HCT116 (cell line): ENCODE data around the gene MCRIP1. TPM values are rescaled to one million over a fixed set of nuclear protein-coding genes. Genes with fewer than 3 reads are reported as not detected.

ENCODE experiments used
- ATAC-seq: fragments of 200-7000 bp; cut with Tn5 transposase; 2 replicates; pipeline ENCODE4 v1.9.1; 2020; ENCODE audit warnings: mild to moderate bottlenecking, moderate library complexity
- BruUV-seq: library from RNA; stranded (reverse); fragments of 400-500 nt; replicated peaks from 2 replicates; lab custom pipeline; 2021; lab: Mats Ljungman, UMichigan
- CTCF ChIA-PET: fragments of 300-600 bp; sonication (Branson Sonifier 250); formaldehyde crosslinking; loops from one replicate; lab custom pipeline; 2021; ENCODE audit warnings: antibody characterized with exemption; lab: Charles Lee
- POLR2A ChIA-PET: fragments of 300-600, 350-600 bp; sonication (Branson Sonifier 250); formaldehyde crosslinking; loops from one replicate; lab custom pipeline; 2021; ENCODE audit warnings: antibody characterized with exemption; lab: Charles Lee
- RAD21 ChIA-PET, 2 experiments: fragments of 300-600 bp; sonication (Branson Sonifier 250); formaldehyde crosslinking; loops; one replicate each; lab custom pipeline; 2023; ENCODE audit warnings: low total read pairs in 2 of 2; ENCODE audit not compliant: uncharacterized antibody in 2 of 2, unreplicated experiment in 2 of 2, low non-redundant PET in 1 of 2; lab: Charles Lee
- DNase-seq: peaks from one replicate; pipeline ENCODE4 v3.0.0-alpha.2; 2010; ENCODE audit warnings: low read depth, low spot score
- H2AFZ ChIP-seq: fragments of 200-600 bp; shearing (Covaris generic), sonication (generic); 2 replicates; pipeline ENCODE4 v1.6.1; 2017; ENCODE audit warnings: low read depth, mixed run types, mixed read lengths, antibody characterized with exemption, low read length; ENCODE audit not compliant: poor library complexity, severe bottlenecking
- H3K27ac ChIP-seq: 2 replicates; pipeline ENCODE4 v1.5.1; 2012; ENCODE audit warnings: low read depth, low read length
- H3K27me3 ChIP-seq: fragments of 200-600 bp; sonication (generic); 2 replicates; pipeline ENCODE4 v1.6.1; 2016; ENCODE audit warnings: mixed run types, low read length, mixed read lengths; ENCODE audit not compliant: insufficient read depth
- H3K36me3 ChIP-seq, 2 experiments: fragments of 200-500 bp in 1 of 2; fragments of 200-600 bp in 1 of 2; sonication (Bioruptor generic) in 1 of 2; sonication (generic) in 1 of 2; 2 replicates each; pipeline versions ENCODE4 v1.5.1 to v1.6.1; 2014 to 2016; ENCODE audit warnings: low read length in 2 of 2, inconsistent platforms in 1 of 2, mixed read lengths in 1 of 2, mixed run types in 1 of 2; ENCODE audit not compliant: insufficient read depth in 2 of 2, control insufficient read depth in 1 of 2
- H3K4me1 ChIP-seq, 2 experiments: fragments of 200-600 bp in 1 of 2; sonication (generic) in 1 of 2; 2 replicates each; pipeline versions ENCODE4 v1.5.1 to v1.6.1; 2012 to 2017; ENCODE audit warnings: low read length in 2 of 2, inconsistent platforms in 1 of 2, mild to moderate bottlenecking in 1 of 2, mixed read lengths in 1 of 2, mixed run types in 1 of 2, moderate library complexity in 1 of 2; ENCODE audit not compliant: insufficient read depth in 2 of 2, control insufficient read depth in 1 of 2
- H3K4me2 ChIP-seq: fragments of 200-600 bp; sonication (generic); 2 replicates; pipeline ENCODE4 v1.6.1; 2017; ENCODE audit warnings: mixed run types, low read length, mixed read lengths
- H3K4me3 ChIP-seq, 2 experiments: fragments of 200-600 bp in 1 of 2; sonication (generic) in 1 of 2; replicated peaks in 1 of 2; 2 replicates each; pipeline ENCODE4 v1.5.1; 2011 to 2016; ENCODE audit warnings: low read length in 2 of 2, control low read depth in 1 of 2, low read depth in 1 of 2, mild to moderate bottlenecking in 1 of 2, mixed read lengths in 1 of 2, mixed run types in 1 of 2
- H3K79me2 ChIP-seq: fragments of 200-600 bp; sonication (generic); 2 replicates; pipeline ENCODE4 v1.6.1; 2017; ENCODE audit warnings: mild to moderate bottlenecking, mixed run types, low read length, moderate library complexity, mixed read lengths; ENCODE audit not compliant: insufficient read depth
- H3K9ac ChIP-seq: fragments of 200-600 bp; sonication (generic); 2 replicates; pipeline ENCODE4 v1.6.1; 2016; ENCODE audit warnings: low read length, mixed read lengths
- H3K9me2 ChIP-seq: fragments of 200-600 bp; sonication (generic), shearing (Covaris generic); 2 replicates; pipeline ENCODE4 v1.6.1; 2017; ENCODE audit warnings: mixed run types, mild to moderate bottlenecking, moderate library complexity; ENCODE audit not compliant: insufficient read depth
- H3K9me3 ChIP-seq, 2 experiments: fragments of 200-500 bp in 1 of 2; fragments of 200-600 bp in 1 of 2; sonication (Bioruptor generic) in 1 of 2; sonication (generic) in 1 of 2; 2 replicates each; pipeline ENCODE4 v1.6.1; 2014 to 2017; ENCODE audit warnings: low read length in 2 of 2, mixed read lengths in 2 of 2, inconsistent platforms in 1 of 2, low read depth in 1 of 2, mild to moderate bottlenecking in 1 of 2, mixed run types in 1 of 2, moderate library complexity in 1 of 2; ENCODE audit not compliant: control insufficient read depth in 1 of 2, insufficient read depth in 1 of 2
- H4K20me1 ChIP-seq: fragments of 200-600 bp; sonication (generic), shearing (Covaris generic); 2 replicates; pipeline ENCODE4 v1.6.1; 2017; ENCODE audit warnings: mixed run types, mild to moderate bottlenecking, moderate library complexity; ENCODE audit not compliant: insufficient read depth
- CEBPB ChIP-seq: IDR thresholded peaks from 2 replicates; pipeline ENCODE4 v1.6.1; 2012; ENCODE audit warnings: low read depth
- EGR1 ChIP-seq: IDR thresholded peaks from 2 replicates; pipeline ENCODE4 v1.6.1; 2012; ENCODE audit warnings: low read depth
- ELF1 ChIP-seq: IDR thresholded peaks from 2 replicates; pipeline ENCODE4 v1.6.1; 2012; ENCODE audit warnings: low read depth, borderline replicate concordance
- EZH2 ChIP-seq: fragments of 200-600 bp; sonication (generic); IDR thresholded peaks from 2 replicates; pipeline ENCODE4 v1.6.1; 2017; ENCODE audit warnings: antibody characterized with exemption, mixed run types
- EZH2phosphoT487 ChIP-seq: fragments of 200-600 bp; IDR thresholded peaks from 2 replicates; pipeline ENCODE4 v1.6.1; 2018; ENCODE audit warnings: antibody characterized with exemption, borderline replicate concordance
- FOSL1 ChIP-seq: IDR thresholded peaks from 2 replicates; pipeline ENCODE4 v1.6.1; 2012; ENCODE audit warnings: low read depth
- JUND ChIP-seq: IDR thresholded peaks from 2 replicates; pipeline ENCODE4 v1.6.1; 2012
- POLR2A ChIP-seq: IDR thresholded peaks from 2 replicates; pipeline ENCODE4 v1.7.0; 2011; ENCODE audit warnings: borderline replicate concordance; ENCODE audit not compliant: insufficient read depth, insufficient read length; ENCODE audit errors: extremely low read depth
- POLR2AphosphoS5 ChIP-seq: IDR thresholded peaks from 2 replicates; pipeline ENCODE4 v1.6.1; 2011; ENCODE audit warnings: mild to moderate bottlenecking, low read depth, low read length, moderate library complexity
- RAD21 ChIP-seq: IDR thresholded peaks from 2 replicates; pipeline ENCODE4 v1.6.1; 2012; ENCODE audit warnings: low read depth, mild to moderate bottlenecking
- SP1 ChIP-seq: IDR thresholded peaks from 2 replicates; pipeline ENCODE4 v1.6.1; 2012; ENCODE audit warnings: low read depth
- SRF ChIP-seq: IDR thresholded peaks from 2 replicates; pipeline ENCODE4 v1.6.1; 2012; ENCODE audit warnings: low read depth
- TCF7L2 ChIP-seq: IDR thresholded peaks from 2 replicates; pipeline ENCODE4 v1.7.0; 2011; ENCODE audit warnings: borderline replicate concordance, inconsistent platforms; ENCODE audit not compliant: insufficient read depth, insufficient read length; ENCODE audit errors: extremely low read depth
- YY1 ChIP-seq: IDR thresholded peaks from 2 replicates; pipeline ENCODE4 v1.6.1; 2011; ENCODE audit warnings: low read length, low read depth, moderate library complexity, mild to moderate bottlenecking; ENCODE audit not compliant: insufficient replicate concordance; ENCODE audit errors: extremely low read depth
- ZFX ChIP-seq: fragments of 450-650 bp; IDR thresholded peaks from 2 replicates; pipeline ENCODE4 v1.6.1; 2017
- ZNF274 ChIP-seq: fragments of 200-500 bp; sonication (Bioruptor generic); IDR thresholded peaks from 2 replicates; pipeline ENCODE4 v1.6.1; 2014; ENCODE audit warnings: mild to moderate bottlenecking, low read depth, low read length, inconsistent platforms
- intact Hi-C: fragments of 100-400 bp; cut with micrococcal nuclease; formaldehyde crosslinking; loops from 2 replicates; pipeline ENCODE4 v1.10.0; 2022
- total RNA-seq: library from RNA; stranded (reverse); gene quantifications from one replicate; pipeline ENCODE4 v1.2.1, GENCODE V29; 2021; ENCODE audit not compliant: unreplicated experiment
- TF ChIP-seq, protein P1 (sequence below), 3 experiments: fragments of 200-600 bp in 1 of 3; sonication (generic) in 1 of 3; IDR thresholded peaks in 2 of 3; conservative IDR thresholded peaks in 1 of 3; 2 replicates each; pipeline ENCODE4 v1.5.1; 2012 to 2017; ENCODE audit warnings: low read depth in 2 of 3, low read length in 2 of 3, antibody characterized with exemption in 1 of 3, borderline replicate concordance in 1 of 3, control low read depth in 1 of 3, mild to moderate bottlenecking in 1 of 3, mixed read lengths in 1 of 3, mixed run types in 1 of 3, moderate library complexity in 1 of 3; ENCODE audit not compliant: insufficient read depth in 1 of 3
- TF ChIP-seq, protein P2 (sequence below): IDR thresholded peaks from 2 replicates; pipeline ENCODE4 v1.6.1; 2012; ENCODE audit warnings: low read depth
- TF ChIP-seq, protein P3 (sequence below): IDR thresholded peaks from 2 replicates; pipeline ENCODE4 v1.6.1; 2012

Gene MCRIP1
- total RNA-seq, 1 experiment from 2014 or later = 59.2 TPM

- RAD21 ChIA-PET = interaction anchor here in 1 of 2 experiments (0.7 kb wide), 1 partner anchor 855 kb away, joined by 4 read pairs; no protein-coding TSS in a partner anchor
- BruUV-seq = TSS peak; percentile 70
- H3K9me2 ChIP-seq = no peaks in the 10 kb centered on the region
- CTCF ChIA-PET = interaction anchor here (0.8 to 1.0 kb wide), 2 partner anchors 8 to 39 kb away, joined by 6 to 7 read pairs; no protein-coding TSS in a partner anchor
- DNase-seq = peak; percentile 100
- no peaks in the 10 kb centered on the region for H3K9me3 ChIP-seq
- H3K4me2 ChIP-seq = peak overlapping the region; percentile 92
- no peak overlapping the region for H2AFZ ChIP-seq
- H3K27ac ChIP-seq = peak overlapping the region; percentile 94
- no peaks in the 10 kb centered on the region for H3K27me3 ChIP-seq
- H3K79me2 ChIP-seq = peaks cover 93% of the 10 kb centered on the region
- intact Hi-C loops = loop anchor here (2.0 kb wide), 1 partner anchor 28 kb away; the partner anchor contains the start of gene MCRIP1
- H4K20me1 ChIP-seq = peaks cover 13% of the 10 kb centered on the region; the same call in 1 of the 2 replicates
- H3K4me1 ChIP-seq = peaks cover 20 to 59% of the 10 kb centered on the region in 2 experiments
- peak overlapping the region; percentile 95 to 97 for H3K4me3 ChIP-seq
- peak; percentile 89 for ATAC-seq
- POLR2A ChIA-PET = interaction anchor here (0.6 to 1.2 kb wide), 8 partner anchors 8 to 130 kb away, joined by 3 to 6 read pairs (median 4); partner anchors contain the start of gene MCRIP1
- peaks cover 28 to 52% of the 10 kb centered on the region in 2 experiments for H3K36me3 ChIP-seq
- peak overlapping the region; percentile 99 for H3K9ac ChIP-seq
- peak; percentile 89 for TF ChIP-seq YY1
- no peak for TF ChIP-seq EZH2
- TF ChIP-seq POLR2AphosphoS5 = peak; percentile 90
- no peak for TF ChIP-seq SP1
- no peak for TF ChIP-seq CEBPB
- TF ChIP-seq, protein P1, sequence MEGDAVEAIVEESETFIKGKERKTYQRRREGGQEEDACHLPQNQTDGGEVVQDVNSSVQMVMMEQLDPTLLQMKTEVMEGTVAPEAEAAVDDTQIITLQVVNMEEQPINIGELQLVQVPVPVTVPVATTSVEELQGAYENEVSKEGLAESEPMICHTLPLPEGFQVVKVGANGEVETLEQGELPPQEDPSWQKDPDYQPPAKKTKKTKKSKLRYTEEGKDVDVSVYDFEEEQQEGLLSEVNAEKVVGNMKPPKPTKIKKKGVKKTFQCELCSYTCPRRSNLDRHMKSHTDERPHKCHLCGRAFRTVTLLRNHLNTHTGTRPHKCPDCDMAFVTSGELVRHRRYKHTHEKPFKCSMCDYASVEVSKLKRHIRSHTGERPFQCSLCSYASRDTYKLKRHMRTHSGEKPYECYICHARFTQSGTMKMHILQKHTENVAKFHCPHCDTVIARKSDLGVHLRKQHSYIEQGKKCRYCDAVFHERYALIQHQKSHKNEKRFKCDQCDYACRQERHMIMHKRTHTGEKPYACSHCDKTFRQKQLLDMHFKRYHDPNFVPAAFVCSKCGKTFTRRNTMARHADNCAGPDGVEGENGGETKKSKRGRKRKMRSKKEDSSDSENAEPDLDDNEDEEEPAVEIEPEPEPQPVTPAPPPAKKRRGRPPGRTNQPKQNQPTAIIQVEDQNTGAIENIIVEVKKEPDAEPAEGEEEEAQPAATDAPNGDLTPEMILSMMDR (IDR thresholded peaks at IDR 0.05 in 2 of 3, conservative IDR thresholded peaks at IDR 0.05 in 1 of 3; ENCODE audit: borderline replicate concordance in 1 of 3, insufficient read depth in 1 of 3, low read depth in 2 of 3, low read length in 2 of 3) = no peak
- TF ChIP-seq, protein P2, sequence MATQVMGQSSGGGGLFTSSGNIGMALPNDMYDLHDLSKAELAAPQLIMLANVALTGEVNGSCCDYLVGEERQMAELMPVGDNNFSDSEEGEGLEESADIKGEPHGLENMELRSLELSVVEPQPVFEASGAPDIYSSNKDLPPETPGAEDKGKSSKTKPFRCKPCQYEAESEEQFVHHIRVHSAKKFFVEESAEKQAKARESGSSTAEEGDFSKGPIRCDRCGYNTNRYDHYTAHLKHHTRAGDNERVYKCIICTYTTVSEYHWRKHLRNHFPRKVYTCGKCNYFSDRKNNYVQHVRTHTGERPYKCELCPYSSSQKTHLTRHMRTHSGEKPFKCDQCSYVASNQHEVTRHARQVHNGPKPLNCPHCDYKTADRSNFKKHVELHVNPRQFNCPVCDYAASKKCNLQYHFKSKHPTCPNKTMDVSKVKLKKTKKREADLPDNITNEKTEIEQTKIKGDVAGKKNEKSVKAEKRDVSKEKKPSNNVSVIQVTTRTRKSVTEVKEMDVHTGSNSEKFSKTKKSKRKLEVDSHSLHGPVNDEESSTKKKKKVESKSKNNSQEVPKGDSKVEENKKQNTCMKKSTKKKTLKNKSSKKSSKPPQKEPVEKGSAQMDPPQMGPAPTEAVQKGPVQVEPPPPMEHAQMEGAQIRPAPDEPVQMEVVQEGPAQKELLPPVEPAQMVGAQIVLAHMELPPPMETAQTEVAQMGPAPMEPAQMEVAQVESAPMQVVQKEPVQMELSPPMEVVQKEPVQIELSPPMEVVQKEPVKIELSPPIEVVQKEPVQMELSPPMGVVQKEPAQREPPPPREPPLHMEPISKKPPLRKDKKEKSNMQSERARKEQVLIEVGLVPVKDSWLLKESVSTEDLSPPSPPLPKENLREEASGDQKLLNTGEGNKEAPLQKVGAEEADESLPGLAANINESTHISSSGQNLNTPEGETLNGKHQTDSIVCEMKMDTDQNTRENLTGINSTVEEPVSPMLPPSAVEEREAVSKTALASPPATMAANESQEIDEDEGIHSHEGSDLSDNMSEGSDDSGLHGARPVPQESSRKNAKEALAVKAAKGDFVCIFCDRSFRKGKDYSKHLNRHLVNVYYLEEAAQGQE = no peak
- TF ChIP-seq ZNF274 = no peak
- TF ChIP-seq, protein P3, sequence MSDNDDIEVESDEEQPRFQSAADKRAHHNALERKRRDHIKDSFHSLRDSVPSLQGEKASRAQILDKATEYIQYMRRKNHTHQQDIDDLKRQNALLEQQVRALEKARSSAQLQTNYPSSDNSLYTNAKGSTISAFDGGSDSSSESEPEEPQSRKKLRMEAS = no peak
- no peak for TF ChIP-seq EGR1
- peak; percentile 87 for TF ChIP-seq POLR2A
- TF ChIP-seq JUND = no peak
- TF ChIP-seq EZH2phosphoT487 = no peak
- TF ChIP-seq TCF7L2 = no peak
- TF ChIP-seq FOSL1 = no peak
- peak; percentile 58; the same call in 1 of the 2 replicates for TF ChIP-seq ZFX
- no peak for TF ChIP-seq RAD21
- no peak for TF ChIP-seq SRF
- TF ChIP-seq ELF1 = no peak
Measured at GRCh38 chr17:81860756-81861568, 27.9 kb upstream of the MCRIP1 start.
